ENCODE data around the gene YPEL5. TPM values are rescaled to one million over a fixed set of nuclear protein-coding genes. Genes with fewer than 3 reads are reported as not detected.

Gene YPEL5
- total RNA-seq, 4 donors from 2014 or later: 42.8 to 88.1 (median 80.5) TPM

GRCh38 chr2:30190637-30191036 is 43.8 kb downstream of the YPEL5 start:
- WGBS, 2 donors (ENCODE audit: low coverage in 1 of 2): 95% methylated on average over 13 of the region's 13 CpGs; no CpG with 5 or more reads in 1 of the 2 donors
- DNase-seq: no peak
- in situ Hi-C loops (cut with MboI; ENCODE audit: low pct_ligation_motif_present in 1 of 4, low pct_unique_long_range_greater_than_20kb in 1 of 4, low sequenced_read_pairs in 3 of 4): loop anchor here in 2 of 4 donors (25.0 kb wide), 2 partner anchors 972 to 1147 kb away; no protein-coding TSS in a partner anchor
- Histone ChIP-seq H3K4me1 (no peaks in the 10 kb centered on the region), H3K4me3 (no peak overlapping the region), H3K36me3 (no peaks in the 10 kb centered on the region), H3K9me3 (no peaks in the 10 kb centered on the region), H3K27ac (no peak overlapping the region), H3K27me3 (no peaks in the 10 kb centered on the region)
- TF ChIP-seq POLR2A (IDR thresholded peaks at IDR 0.05): no peak
- intact Hi-C loops (cut with DNase I; ENCODE audit: low total_unique reads): no loop called here

- Histone ChIP-seq H3K27ac (no peak overlapping the region), H3K36me3 (no peaks in the 10 kb centered on the region), H3K4me3 (no peak overlapping the region), H3K27me3 (no peaks in the 10 kb centered on the region), H3K9me3 (no peaks in the 10 kb centered on the region), H3K4me1 (no peaks in the 10 kb centered on the region)
- intact Hi-C loops (cut with DNase I; ENCODE audit: low total_unique reads): no loop called here
- DNase-seq: no peak
- TF ChIP-seq EP300 (IDR thresholded peaks at IDR 0.05; ENCODE audit: low read depth) (no peak), POLR2A (IDR thresholded peaks at IDR 0.05) (no peak), CTCF (IDR thresholded peaks at IDR 0.05) (no peak), POLR2AphosphoS5 (IDR thresholded peaks at IDR 0.05) (no peak)
- WGBS, 2 donors (ENCODE audit: low coverage in 1 of 2): 96 to 100% methylated on average over 2 to 10 of the region's 10 CpGs
- in situ Hi-C loops (cut with MboI; ENCODE audit: low pct_ligation_motif_present in 1 of 4, low pct_unique_long_range_greater_than_20kb in 1 of 4, low sequenced_read_pairs in 3 of 4): loop anchor here in 2 of 4 donors (25.0 kb wide), 2 partner anchors 971 to 1146 kb away; no protein-coding TSS in a partner anchor
Observed at GRCh38 chr2:30191107-30191506, 44.3 kb downstream of the YPEL5 start.

- Histone ChIP-seq H3K4me3 (no peak overlapping the region), H3K27ac (no peak overlapping the region), H3K4me1 (no peaks in the 10 kb centered on the region), H3K27me3 (no peaks in the 10 kb centered on the region), H3K9me3 (no peaks in the 10 kb centered on the region), H3K36me3 (no peaks in the 10 kb centered on the region)
- in situ Hi-C loops (cut with MboI; ENCODE audit: low pct_ligation_motif_present in 1 of 4, low pct_unique_long_range_greater_than_20kb in 1 of 4, low sequenced_read_pairs in 3 of 4): loop anchor here in 2 of 4 donors (25.0 kb wide), 2 partner anchors 970 to 1145 kb away; no protein-coding TSS in a partner anchor
- 84% methylated on average over 7 of the region's 7 CpGs; no CpG with 5 or more reads in 1 of the 2 donors for WGBS, 2 donors (ENCODE audit: low coverage in 1 of 2)
- DNase-seq: no peak
- TF ChIP-seq POLR2A (IDR thresholded peaks at IDR 0.05): no peak
- TF ChIP-seq EP300 (IDR thresholded peaks at IDR 0.05; ENCODE audit: low read depth): no peak
- TF ChIP-seq CTCF (IDR thresholded peaks at IDR 0.05): no peak
- no peak for TF ChIP-seq POLR2AphosphoS5 (IDR thresholded peaks at IDR 0.05)
- intact Hi-C loops (cut with DNase I; ENCODE audit: low total_unique reads): no loop called here
Observed at GRCh38 chr2:30191819-30192271, 45.0 kb downstream of the YPEL5 start.

- in situ Hi-C loops (cut with MboI; ENCODE audit: low pct_ligation_motif_present in 1 of 4, low pct_unique_long_range_greater_than_20kb in 1 of 4, low sequenced_read_pairs in 3 of 4): loop anchor here in 2 of 4 donors (25.0 kb wide), 2 partner anchors 970 to 1145 kb away; no protein-coding TSS in a partner anchor
- intact Hi-C loops (cut with DNase I; ENCODE audit: low total_unique reads): no loop called here
- 50 to 79% methylated on average over 1 to 4 of the region's 4 CpGs for WGBS, 2 donors (ENCODE audit: low coverage in 1 of 2)
- H3K27me3 ChIP-seq: no peaks in the 10 kb centered on the region
- H3K9me3 ChIP-seq: no peaks in the 10 kb centered on the region
- H3K36me3 ChIP-seq: no peaks in the 10 kb centered on the region
- no peaks in the 10 kb centered on the region for H3K4me1 ChIP-seq
- no peak overlapping the region for H3K4me3 ChIP-seq
- TF ChIP-seq POLR2A (IDR thresholded peaks at IDR 0.05): no peak
- TF ChIP-seq CTCF (IDR thresholded peaks at IDR 0.05): no peak
- TF ChIP-seq POLR2AphosphoS5 (IDR thresholded peaks at IDR 0.05): no peak
- no peak for TF ChIP-seq EP300 (IDR thresholded peaks at IDR 0.05; ENCODE audit: low read depth)
- no peak for DNase-seq
- H3K27ac ChIP-seq: no peak overlapping the region
Observed at GRCh38 chr2:30192314-30192713, 45.5 kb downstream of the YPEL5 start.

Measured in transverse colon (tissue), 4 donors.